ENCODE measurements around the gene SPTB.
A peak's percentile ranks its signal among the peaks of the same experiment; 100 is the strongest.

SPTB gene

GRCh38 chr14:64747327-64747726, 132.4 kb downstream of the SPTB start:
- H3K27me3 ChIP-seq = no peaks in the 10 kb centered on the region
- no peak overlapping the region for H3K4me3 ChIP-seq (ENCODE audit: low read depth in 1 of 2, low read length in 1 of 2)
- no peaks in the 10 kb centered on the region for H3K9me3 ChIP-seq
- peaks cover 0 to 3% of the 10 kb centered on the region in 2 experiments for H3K4me1 ChIP-seq (ENCODE audit: control insufficient read depth in 1 of 2, insufficient read depth in 1 of 2, low read depth in 1 of 2, low read length in 1 of 2)
- no peak for TF ChIP-seq CTCF (IDR thresholded peaks at IDR 0.05)
- peaks cover 87% of the 10 kb centered on the region for H3K36me3 ChIP-seq
- H3K27ac ChIP-seq = no peak overlapping the region

GRCh38 chr14:64746298-64747250, 133.1 kb downstream of the SPTB start:
- no peak overlapping the region for H3K4me3 ChIP-seq (ENCODE audit: low read depth in 1 of 2, low read length in 1 of 2)
- H3K27ac ChIP-seq = peak overlapping the region; percentile 31
- no peak for TF ChIP-seq CTCF (IDR thresholded peaks at IDR 0.05)
- no peaks in the 10 kb centered on the region for H3K9me3 ChIP-seq
- peaks cover 0 to 3% of the 10 kb centered on the region in 2 experiments for H3K4me1 ChIP-seq (ENCODE audit: control insufficient read depth in 1 of 2, insufficient read depth in 1 of 2, low read depth in 1 of 2, low read length in 1 of 2)
- peaks cover 94% of the 10 kb centered on the region for H3K36me3 ChIP-seq
- H3K27me3 ChIP-seq = no peaks in the 10 kb centered on the region

GRCh38 chr14:64745511-64746091, 134.1 kb downstream of the SPTB start:
- no peak for TF ChIP-seq CTCF (IDR thresholded peaks at IDR 0.05)
- H3K27me3 ChIP-seq = no peaks in the 10 kb centered on the region
- peaks cover 0 to 3% of the 10 kb centered on the region in 2 experiments for H3K4me1 ChIP-seq (ENCODE audit: control insufficient read depth in 1 of 2, insufficient read depth in 1 of 2, low read depth in 1 of 2, low read length in 1 of 2)
- peaks cover 98% of the 10 kb centered on the region for H3K36me3 ChIP-seq
- H3K9me3 ChIP-seq = no peaks in the 10 kb centered on the region
- H3K27ac ChIP-seq = peak overlapping the region; percentile 27
- no peak overlapping the region for H3K4me3 ChIP-seq (ENCODE audit: low read depth in 1 of 2, low read length in 1 of 2)

GRCh38 chr14:64743061-64743460, 136.6 kb downstream of the SPTB start:
- H3K4me1 ChIP-seq (ENCODE audit: control insufficient read depth in 1 of 2, insufficient read depth in 1 of 2, low read depth in 1 of 2, low read length in 1 of 2) = peaks cover 0 to 3% of the 10 kb centered on the region in 2 experiments
- H3K27me3 ChIP-seq = no peaks in the 10 kb centered on the region
- no peak overlapping the region for H3K4me3 ChIP-seq (ENCODE audit: low read depth in 1 of 2, low read length in 1 of 2)
- H3K9me3 ChIP-seq = no peaks in the 10 kb centered on the region
- TF ChIP-seq CTCF (IDR thresholded peaks at IDR 0.05) = no peak
- peak overlapping the region; percentile 39 for H3K27ac ChIP-seq
- H3K36me3 ChIP-seq = peaks cover 100% of the 10 kb centered on the region

- no peak for TF ChIP-seq CTCF (IDR thresholded peaks at IDR 0.05)
- Histone ChIP-seq H3K27ac (no peak overlapping the region), H3K27me3 (no peaks in the 10 kb centered on the region), H3K9me3 (no peaks in the 10 kb centered on the region), H3K36me3 (peaks cover 100% of the 10 kb centered on the region), H3K4me3 (ENCODE audit: low read depth in 1 of 2, low read length in 1 of 2) (no peak overlapping the region), H3K4me1 (ENCODE audit: control insufficient read depth in 1 of 2, insufficient read depth in 1 of 2, low read depth in 1 of 2, low read length in 1 of 2) (peaks cover 0 to 3% of the 10 kb centered on the region in 2 experiments)
These were observed 137.7 kb downstream of the SPTB start for GRCh38 chr14:64741961-64742360.
